CMK (cell line): ENCODE measurements around the gene DOCK1.

Experiments used
- DNase-seq: peaks from one replicate; pipeline ENCODE4 v3.0.0-alpha.2; 2010; ENCODE audit warnings: low read depth

DOCK1 gene

DNA sequence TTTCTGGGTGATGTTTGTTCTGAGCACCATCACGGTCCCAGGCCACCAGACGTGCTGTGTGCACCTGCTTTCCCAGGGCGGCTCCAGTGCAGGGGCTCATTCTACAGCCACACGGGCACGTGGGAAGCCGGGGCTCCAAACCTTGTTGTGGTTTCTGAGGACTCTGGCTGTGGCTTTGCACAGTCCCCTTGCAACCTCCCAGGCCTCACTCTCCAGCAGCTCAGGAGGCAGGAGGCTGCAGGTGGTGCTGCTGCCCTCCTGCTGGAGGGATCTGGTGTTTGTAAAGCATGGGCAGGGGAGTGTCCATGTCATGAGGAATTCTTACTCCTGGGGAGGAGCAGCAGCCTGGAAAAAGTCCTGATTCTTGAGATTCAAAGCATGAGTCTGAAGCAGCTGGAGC lies 236.9 kb downstream of the DOCK1 start:
- no peak for DNase-seq

DNA sequence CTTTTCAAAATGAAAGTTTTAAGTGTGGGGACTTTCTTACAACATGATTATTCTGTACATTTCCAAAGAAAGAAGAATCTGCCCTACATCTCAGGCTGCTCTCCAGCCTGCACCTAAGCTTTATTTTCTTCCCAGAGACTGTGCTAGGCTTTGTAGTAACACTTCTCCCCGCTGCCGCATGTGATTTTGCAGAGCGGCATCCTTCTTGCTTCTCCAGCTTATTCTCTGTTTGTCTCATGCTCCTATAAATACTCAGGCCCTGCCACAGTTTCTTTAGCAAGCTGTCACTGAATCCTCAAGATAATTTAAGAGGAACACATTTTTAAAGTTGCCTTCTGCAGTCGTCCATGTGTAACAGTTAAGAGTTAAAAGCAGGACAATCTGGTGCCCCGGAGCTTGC lies 237.6 kb downstream of the DOCK1 start:
- no peak for DNase-seq

DNA sequence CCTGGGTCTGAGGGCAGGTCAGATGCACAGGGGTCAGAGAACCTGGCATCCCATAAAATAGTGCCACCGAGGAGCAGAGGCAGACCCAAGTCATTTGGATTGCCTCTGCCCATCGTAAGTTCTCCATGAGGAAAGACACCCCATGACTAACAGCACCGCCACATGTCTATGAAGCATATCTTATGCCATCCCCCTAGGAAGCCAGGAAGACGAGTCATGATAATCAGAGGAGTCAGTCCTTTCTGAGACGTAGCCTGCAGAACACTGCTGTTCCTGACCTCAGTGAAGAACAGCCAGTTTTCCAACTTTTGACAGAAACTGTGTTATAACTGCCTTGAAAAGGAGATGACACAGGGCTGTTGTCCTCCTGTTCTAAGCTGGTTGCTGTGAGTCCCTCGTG lies 239.9 kb downstream of the DOCK1 start:
- DNase-seq: no peak

DNA sequence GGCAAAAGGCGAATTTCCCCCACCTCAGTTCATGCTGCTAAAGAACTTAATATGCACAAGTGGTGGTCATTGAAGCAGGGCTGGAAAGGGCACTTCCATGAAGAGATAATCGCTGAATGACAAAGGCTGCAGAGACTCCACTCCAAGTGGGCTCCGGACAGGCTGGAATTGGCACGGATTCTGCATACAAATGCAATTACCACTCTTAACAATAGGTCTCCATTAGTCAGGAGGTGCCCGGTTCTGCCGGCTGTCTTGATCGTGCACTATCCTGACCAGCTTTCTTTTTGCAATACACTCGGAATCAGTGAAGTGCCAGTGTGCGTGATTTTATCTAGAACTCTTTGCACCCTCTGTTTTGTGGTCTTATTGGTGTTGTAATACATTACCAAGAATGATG lies 241.4 kb downstream of the DOCK1 start:
- no peak for DNase-seq

DNA sequence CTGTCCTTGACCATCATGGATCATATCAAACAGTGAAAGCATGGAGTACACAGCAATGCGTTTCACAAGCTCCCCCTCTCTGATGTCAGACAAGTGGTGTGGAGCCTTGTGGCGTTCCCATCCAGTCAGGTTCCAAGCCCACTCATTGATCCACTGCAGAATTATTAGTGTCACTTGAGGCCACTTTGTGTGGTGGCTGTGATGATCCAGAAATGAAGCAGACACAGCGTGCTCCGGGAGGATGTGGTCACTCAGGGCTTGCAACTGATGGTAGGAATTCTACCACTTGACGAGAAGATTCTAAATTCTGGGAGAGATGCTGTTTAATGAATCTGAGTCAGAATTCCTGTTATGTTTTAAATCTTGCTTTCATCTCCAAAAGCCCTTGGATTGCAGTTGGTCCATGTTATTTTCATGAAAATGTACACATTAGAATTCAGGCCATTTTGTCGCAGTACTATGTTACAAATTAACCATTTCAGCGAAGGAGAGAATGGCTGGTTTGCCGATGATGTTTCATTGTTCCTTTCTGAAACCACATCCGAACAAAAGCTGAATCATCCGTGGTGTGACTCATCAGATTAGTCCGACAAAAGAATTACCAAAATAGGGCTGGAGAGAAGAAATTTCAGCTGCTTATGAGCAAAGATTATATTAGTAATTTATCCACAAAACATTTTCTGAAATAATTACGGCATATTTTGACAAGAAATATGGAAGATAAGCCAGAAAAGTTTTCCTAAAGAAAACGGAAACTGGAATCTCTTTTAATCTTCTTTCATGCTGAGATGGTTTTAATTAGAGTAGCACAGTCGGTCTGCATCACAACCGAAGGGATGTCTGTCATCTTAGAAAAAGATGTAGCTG lies 243.1 kb downstream of the DOCK1 start:
- DNase-seq: no peak

DNA sequence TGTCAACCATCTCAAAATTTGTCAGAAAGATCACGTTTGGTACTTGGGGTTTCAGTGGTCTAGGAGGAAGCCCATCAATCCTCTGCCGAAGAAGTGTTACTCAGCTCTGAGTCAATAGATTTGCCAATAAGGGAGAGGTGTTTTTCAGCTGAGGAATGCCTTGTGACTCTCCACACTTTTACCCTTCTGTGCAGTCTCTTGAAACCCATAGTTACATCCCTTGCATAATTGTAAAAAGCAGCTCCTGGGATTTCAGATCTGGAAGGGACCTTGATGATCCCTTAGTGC lies 243.6 kb downstream of the DOCK1 start:
- no peak for DNase-seq

DNA sequence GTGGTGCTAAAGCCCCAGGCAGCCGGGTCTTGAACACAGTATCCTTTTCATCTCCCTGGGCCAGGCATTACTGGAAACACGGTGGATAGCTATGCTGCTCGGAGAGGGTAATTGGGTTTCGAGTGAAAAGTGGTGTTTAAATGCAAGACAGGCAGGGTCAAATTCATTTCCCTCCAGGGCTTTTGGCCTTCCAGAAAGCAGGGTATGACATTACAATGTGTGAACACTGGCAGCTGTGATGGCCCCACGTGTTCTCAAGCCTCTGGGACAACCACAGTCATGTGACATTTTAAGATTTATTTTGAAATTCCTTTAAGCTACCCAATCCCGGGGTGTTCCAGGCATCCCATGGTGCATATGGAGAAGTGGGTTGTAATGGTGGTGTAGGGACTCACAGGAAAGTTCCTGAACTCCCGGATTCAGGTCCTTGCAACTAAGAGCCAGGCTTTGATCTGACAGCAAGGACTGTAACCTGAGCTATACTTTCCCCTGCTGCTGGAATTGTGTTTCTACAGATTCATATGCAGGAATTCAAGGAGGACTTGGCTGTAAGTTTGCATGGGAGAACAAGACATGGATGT lies 244.4 kb downstream of the DOCK1 start:
- no peak for DNase-seq

DNA sequence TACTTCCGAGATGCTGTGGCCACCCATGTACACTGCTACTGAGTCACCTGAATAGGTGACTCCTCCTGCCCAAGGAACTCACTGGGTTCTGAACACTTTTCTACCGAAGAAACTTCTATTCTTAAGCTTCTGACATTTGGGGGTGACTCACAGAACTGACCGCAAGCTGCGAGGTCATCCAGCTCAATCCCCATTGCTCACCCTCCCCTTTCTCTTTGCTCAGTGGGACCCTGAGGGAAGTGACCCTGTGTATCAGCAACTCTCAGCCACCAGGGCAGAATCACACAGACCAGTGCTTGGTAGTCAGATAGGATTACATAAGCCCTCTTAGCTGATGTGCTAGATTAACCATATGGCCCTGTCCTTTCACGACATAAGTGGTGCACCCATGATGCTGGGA lies 244.9 kb downstream of the DOCK1 start:
- DNase-seq: no peak

DNA sequence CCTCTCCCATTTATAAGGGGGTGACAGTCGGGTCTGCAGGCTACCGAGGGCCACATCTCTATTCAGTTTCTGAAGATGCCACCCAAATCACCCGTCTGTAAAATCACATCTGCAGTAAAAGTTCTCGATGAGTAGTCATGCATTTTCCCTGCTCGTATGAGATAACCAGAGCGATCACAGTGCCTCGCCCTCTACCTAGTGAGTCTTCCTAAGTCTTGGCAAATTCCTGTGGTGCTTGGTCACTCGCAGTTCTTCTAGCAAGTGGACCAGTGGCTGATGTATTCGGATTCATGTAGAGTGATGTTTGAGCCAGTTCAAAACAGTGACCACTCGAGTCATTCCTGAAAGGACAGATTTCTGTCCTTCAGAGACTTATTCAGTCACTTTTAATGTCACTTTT lies 246.3 kb downstream of the DOCK1 start:
- no peak for DNase-seq

DNA sequence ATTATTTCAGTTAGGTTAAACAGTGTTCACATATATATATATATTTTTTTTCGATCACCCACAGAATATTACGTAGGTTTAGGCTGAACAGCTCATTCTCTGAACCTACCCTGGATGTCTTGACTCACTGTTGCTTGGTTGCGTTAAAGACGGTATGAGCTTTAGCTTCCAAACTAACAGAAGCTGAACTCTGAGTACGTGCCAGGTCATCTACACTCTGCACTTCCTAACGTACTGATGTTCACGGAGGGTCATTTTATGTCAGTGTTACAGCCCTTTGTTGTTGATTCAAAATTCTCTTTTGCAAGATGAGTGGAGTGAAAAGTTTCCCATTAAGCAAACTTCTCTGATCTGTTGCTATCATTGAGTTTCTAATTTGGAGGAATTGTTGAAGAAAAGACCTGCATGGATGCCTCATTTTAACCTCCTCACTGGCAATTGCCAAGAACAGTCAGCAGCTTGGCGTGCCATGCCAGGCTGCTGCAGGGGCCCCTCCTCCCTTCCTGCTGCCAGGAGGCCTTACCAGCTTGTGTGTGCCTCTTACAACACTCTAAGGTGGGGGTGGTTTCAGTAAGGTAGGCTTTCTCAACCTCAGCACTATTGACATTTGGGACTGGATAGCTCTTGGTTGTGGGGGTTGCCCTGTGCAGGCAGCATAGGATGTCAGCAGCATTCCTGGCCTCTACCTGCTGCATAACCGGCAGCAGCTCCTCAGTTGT lies 246.9 kb downstream of the DOCK1 start:
- no peak for DNase-seq

DNA sequence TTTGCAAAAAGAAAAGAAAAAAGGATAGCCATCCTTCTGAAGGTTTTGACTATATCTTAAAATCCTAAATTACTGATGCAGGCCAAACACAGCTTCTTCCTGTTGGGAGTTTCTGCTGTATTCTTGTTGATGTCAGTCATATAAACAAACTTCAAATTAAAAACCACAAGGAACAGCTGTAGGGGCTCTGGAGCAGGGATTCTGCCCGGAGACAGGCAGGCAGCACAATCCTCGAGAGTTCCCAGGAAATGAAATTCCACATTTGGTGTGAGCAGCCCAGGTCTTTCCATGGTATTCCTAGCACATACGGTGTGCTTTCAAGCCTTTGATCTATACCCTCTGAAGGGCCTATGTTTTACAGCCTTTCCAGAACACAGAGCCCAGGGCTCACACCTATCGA lies 248.0 kb downstream of the DOCK1 start:
- no peak for DNase-seq

DNA sequence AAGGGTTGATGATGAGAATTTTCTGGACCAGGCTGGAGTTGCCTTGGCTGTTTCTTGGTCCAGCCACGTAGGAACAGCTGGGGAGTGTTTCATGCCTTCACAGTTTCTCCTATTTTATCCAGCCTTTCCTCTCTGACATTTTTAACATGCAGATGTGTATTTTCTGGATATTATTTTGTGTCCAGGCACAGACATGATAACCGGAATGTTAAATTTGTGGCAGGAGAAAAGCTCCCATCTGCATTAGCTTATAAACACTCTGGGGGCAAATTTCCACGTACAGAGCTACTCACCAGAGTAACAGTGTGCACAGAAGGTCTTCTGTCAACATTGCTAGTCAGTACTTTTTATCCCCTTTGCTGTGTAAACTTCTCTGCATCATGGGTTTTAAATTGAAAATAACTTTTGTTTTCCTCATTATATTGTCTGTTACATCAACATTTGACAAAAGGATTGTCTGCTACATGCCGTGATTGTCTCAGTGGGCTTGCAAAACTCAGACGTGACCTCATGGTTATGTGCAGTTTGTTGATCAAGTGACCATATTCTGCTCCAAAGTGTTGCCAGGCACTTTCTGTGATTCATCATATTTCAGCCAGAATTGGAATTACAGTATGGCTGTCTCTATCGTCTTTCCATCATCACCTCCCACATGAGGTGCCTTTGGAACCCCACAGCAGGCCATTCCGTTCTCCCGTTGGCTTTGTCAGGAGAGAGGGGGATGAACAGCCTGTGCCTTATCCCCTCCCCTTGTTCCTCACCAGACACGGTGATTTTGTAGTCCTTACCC lies 249.8 kb downstream of the DOCK1 start:
- no peak for DNase-seq

DNA sequence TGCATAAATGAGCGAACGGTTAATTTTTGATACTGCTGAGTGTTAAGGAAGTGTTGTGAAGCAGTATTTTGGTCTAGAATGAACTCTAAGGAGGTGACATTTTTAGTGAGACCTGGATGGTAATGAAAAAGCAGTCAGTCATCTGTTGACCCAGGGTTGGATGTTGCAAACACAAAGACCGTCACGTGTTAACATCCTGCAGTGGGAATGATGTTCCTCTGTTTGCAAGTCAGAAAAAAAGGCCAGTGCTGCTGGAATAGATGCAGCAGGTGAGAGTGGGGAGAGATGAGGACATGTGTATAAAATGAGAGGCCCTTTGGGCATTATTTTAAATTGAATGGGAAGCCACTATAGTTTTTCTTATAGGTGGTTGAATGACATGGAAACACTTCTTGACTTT lies 251.9 kb downstream of the DOCK1 start:
- DNase-seq: no peak

DNA sequence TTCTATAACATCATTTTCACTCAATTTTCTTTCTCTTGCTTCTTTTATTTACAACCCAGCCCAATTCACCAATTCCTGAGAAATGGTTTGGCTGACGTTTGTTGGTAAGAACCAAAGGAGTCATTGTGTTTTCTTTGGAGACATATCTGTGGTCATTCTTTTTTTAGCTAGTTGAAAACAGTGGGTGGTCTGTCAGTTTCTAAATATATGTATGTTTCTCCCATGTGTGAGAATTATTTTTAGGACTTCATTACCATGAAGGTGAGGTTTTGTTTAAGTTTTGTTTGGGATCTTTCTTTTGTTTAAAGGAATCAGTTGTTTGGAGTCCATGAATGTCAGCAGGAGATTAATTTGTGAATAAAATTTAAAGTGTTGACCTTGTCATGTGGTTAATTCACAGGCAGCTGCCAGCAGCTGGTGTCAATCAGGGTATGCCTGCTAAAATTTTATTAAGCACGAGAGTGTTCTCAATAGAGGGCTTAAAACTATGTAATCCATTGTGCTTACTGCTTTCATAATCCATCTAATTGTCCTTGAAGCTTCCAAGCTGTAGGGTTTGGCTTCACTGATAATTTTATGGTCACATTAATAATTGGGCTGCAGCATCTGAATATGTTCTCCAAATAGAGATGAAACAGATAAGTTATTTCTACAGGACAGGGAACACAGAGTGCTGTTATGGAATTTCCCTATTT lies 252.4 kb downstream of the DOCK1 start:
- no peak for DNase-seq

DNA sequence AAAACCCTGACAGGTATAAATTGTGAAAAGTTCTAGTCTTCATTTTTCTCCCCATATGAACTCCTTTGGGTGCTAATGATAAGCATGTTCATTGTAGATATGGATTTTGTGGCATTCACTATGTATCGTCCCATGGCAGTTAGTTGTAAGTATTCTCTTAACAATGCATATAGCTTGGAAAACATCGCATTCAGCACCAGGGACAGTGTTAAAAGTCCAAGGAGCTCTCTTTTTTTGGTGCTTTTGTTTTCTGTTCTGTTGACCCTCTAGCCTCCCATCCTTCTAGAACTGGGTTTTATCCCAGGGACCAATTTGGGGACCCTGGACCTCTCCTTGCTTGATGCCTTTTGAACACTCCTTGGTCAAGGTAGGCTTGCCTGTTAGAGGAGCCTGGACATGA lies 253.4 kb downstream of the DOCK1 start:
- DNase-seq: no peak

DNA sequence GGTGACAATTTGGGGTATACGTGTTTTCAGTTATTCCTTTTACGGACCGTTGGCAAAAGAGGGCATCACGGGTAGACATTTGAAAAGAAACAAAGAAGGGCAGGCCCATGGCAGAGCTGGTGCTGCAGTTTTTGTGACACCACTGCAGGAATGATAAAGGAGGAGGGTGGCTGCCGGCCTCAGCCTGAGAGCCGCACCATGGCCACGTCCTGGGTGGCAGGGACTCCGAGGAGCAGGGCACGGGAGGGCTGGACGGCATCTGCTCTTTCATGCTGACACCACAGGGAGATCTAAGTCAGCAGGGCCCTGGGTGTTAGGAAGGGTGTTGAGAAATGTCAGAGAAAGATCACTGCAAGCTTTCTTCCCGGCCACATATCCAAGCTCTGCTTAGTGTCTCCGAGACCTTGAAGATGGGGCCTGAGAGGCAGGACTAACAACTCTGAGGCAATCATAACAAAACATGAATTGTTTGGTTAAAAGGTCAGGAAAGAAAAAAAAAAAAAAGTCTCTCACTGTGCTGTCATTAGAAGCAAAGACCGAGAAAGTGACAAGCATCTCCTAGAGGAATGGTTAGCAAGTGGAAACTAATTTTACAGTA lies 254.5 kb downstream of the DOCK1 start:
- DNase-seq: no peak

DNA sequence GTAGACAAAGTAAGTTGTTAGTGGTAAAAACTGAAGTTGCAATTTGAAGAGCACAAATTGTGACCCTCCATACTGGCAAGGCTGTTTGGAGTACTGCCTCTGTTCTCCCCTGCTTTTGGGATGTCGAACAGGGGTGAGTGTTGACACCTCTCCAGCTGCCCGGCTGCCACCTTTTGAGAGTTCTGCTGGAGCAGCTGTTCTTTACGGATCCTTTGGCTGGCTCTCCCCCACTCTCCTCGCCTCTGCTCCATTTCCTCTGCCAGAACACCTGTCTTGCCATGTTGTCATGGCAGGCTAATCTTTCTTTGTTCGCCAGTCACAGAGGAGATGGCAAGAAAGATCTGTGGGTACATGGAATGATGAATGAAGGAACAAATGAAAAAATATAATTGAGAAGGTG lies 256.3 kb downstream of the DOCK1 start:
- DNase-seq: no peak

DNA sequence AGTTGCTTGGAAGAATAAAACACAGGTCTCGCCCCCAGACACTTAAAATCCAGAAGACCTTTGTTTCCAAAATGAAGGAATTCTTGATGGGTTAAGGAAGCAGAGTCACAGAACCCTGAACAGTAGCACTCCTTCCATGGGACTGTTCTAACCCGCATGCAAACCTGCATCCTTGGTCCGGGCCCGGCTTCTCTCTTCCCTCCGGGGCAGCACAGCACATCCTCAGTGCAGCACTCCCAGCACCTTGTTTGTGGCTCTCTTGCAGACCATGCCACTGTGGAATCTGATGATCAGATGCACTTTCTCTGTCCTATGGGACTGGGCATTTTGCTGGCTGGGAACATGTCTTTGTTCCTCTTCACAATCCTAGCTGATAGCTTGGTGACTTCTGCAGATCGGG lies 257.6 kb downstream of the DOCK1 start:
- no peak for DNase-seq

DNA sequence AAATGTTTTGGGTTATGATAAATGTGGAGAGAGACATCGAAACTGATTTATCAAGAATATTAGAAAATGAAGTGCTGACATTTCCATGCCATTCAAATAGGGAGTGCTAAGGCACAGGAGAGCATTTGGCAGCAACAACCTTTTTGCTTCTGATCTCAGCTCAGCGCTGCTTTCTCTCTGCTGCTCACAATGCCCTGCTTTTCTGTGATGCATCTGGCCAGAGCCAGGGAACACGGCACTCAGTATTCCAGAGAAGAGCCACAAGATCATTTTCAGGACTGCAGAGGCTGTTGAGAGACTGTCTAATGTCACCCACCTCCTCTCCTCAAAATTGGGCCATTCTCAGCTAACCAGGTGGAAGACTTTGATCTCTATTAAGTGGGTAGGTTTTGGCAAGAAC lies 263.0 kb downstream of the DOCK1 start:
- DNase-seq: no peak

DNA sequence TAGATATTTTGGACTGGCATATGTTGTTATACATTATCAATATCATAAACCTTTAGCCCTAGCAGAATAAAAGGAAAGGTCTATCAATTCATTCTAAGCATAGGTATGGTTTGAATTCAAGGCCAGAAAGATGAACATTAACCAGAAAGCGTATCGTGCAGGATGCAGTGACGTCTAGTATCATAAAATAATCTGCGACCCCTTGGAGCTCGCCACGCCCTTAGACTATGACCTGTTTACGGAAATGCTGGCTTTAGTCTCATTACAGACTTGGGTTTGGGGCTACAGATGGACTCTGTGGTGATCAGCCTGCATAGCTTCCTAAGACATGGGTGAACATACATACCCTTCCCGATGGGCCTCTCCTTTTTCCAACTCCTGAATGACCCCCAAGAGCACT lies 269.6 kb downstream of the DOCK1 start:
- no peak for DNase-seq

DNA sequence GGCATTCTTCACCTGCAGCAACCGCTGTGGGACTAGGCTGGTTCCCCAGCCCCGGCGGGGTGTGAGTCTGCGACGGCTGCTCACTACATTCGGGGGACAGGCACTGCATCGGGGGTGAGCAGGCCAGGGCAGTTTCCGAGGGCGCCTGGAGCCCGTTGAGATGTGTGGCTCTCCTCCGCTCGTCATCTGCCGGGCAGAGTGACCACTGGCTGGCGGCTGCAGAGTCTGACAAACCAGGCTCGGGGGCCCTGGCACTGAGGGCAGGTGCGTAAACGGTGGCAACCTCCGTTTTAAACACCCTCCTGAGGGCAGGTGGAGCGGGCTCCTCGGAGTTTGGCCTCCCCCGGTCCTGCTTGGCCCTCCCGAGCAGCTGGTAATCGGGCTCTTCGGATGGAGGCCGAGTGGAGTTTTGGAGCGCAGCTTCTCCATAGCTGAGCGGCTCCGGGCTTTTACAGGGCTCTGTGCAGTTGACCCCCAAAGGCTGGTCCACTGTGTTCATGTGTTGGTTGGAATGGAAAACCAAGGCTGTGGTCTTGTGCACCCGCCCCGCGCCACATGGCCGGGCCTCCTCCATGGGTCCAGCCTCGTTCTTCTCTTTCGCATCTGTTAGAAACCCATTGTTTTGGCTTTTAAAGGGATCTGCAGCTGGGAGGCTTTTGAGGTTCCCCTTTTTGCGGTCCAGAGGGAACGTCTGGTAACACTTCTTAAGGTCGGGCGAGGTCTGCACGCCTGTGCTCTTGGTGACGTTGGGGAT lies 270.3 kb downstream of the DOCK1 start:
- DNase-seq: no peak
